Activated CD4-positive, CD25-positive, alpha-beta regulatory T cell (primary cell): ENCODE results near the gene MAP3K9.
"Not testable (repeated sequence)": the region's sequence is repeated elsewhere in the genome, so short reads cannot be mapped to it uniquely, and the experiment has no call there.

Experiments used
- DNase-seq, 4 experiments: peaks; one replicate each; lab custom pipeline; 2025; lab: John Stamatoyannopoulos, UW

MAP3K9 gene

GRCh38 chr14:70723276-70723675 lies 86.0 kb downstream of the MAP3K9 start:
- no peak for DNase-seq

- no peak for DNase-seq
Measured at GRCh38 chr14:70722418-70722817, 86.9 kb downstream of the MAP3K9 start.

GRCh38 chr14:70721542-70721941 lies 87.8 kb downstream of the MAP3K9 start:
- no peak for DNase-seq

- DNase-seq, result no peak
Measured at GRCh38 chr14:70718383-70719118, 90.8 kb downstream of the MAP3K9 start.

GRCh38 chr14:70716958-70717357 lies 92.4 kb downstream of the MAP3K9 start:
- DNase-seq, result no peak

- DNase-seq, result no peak
Measured at GRCh38 chr14:70716483-70716882, 92.8 kb downstream of the MAP3K9 start.

- DNase-seq, result peak in 3 of 4 experiments; percentile 4 to 8 (median 6)
Measured at GRCh38 chr14:70714055-70714550, 95.2 kb downstream of the MAP3K9 start.

GRCh38 chr14:70713511-70713916 lies 95.8 kb downstream of the MAP3K9 start:
- DNase-seq, result no peak

GRCh38 chr14:70713096-70713495 lies 96.2 kb downstream of the MAP3K9 start:
- DNase-seq, result no peak

- no peak for DNase-seq
Measured at GRCh38 chr14:70711451-70711850, 97.9 kb downstream of the MAP3K9 start.

GRCh38 chr14:70709726-70710382 lies 99.5 kb downstream of the MAP3K9 start:
- DNase-seq, result no peak

GRCh38 chr14:70708717-70709570 lies 100.4 kb downstream of the MAP3K9 start:
- no peak for DNase-seq

GRCh38 chr14:70707138-70708038 lies 101.9 kb downstream of the MAP3K9 start:
- DNase-seq, result no peak

GRCh38 chr14:70706177-70706576 lies 103.1 kb downstream of the MAP3K9 start:
- DNase-seq, result no peak

- no peak for DNase-seq
Measured at GRCh38 chr14:70704960-70705359, 104.4 kb downstream of the MAP3K9 start.

GRCh38 chr14:70703621-70704168 lies 105.6 kb downstream of the MAP3K9 start:
- not testable (repeated sequence) for DNase-seq

- no peak for DNase-seq
Measured at GRCh38 chr14:70702161-70702560, 107.2 kb downstream of the MAP3K9 start.

- no peak for DNase-seq
Measured at GRCh38 chr14:70701610-70702009, 107.7 kb downstream of the MAP3K9 start.

GRCh38 chr14:70700955-70701585 lies 108.2 kb downstream of the MAP3K9 start:
- DNase-seq, result no peak

GRCh38 chr14:70699646-70700045 lies 109.7 kb downstream of the MAP3K9 start:
- no peak for DNase-seq

- DNase-seq, result no peak
Measured at GRCh38 chr14:70698288-70698687, 111.0 kb downstream of the MAP3K9 start.
